ENCODE data around the gene SCRN2.

Gene SCRN2

GRCh38 chr17:47822785-47823184 lies 18.3 kb downstream of the SCRN2 start:
- DNase-seq (ENCODE audit: low read depth in 3 of 3, low spot score in 1 of 3) = no peak

GRCh38 chr17:47821424-47822391 lies 19.4 kb downstream of the SCRN2 start, which contains the start of gene OSBPL7:
Gene OSBPL7 (minus strand): TSS chr17:47821794. CDS start chr17:47820278, 1,516 bp downstream.
- peak; percentile 46 to 62 (median 56) for DNase-seq (ENCODE audit: low read depth in 3 of 3, low spot score in 1 of 3)

- no peak for DNase-seq (ENCODE audit: low read depth in 3 of 3, low spot score in 1 of 3)
Observed at GRCh38 chr17:47821031-47821423, 20.0 kb downstream of the SCRN2 start.

GRCh38 chr17:47820033-47820789 lies 20.9 kb downstream of the SCRN2 start:
- no peak for DNase-seq (ENCODE audit: low read depth in 3 of 3, low spot score in 1 of 3)

- no peak for DNase-seq (ENCODE audit: low read depth in 3 of 3, low spot score in 1 of 3)
Observed at GRCh38 chr17:47819475-47819874, 21.6 kb downstream of the SCRN2 start.

GRCh38 chr17:47818002-47818695 lies 22.9 kb downstream of the SCRN2 start:
- DNase-seq (ENCODE audit: low read depth in 3 of 3, low spot score in 1 of 3) = no peak

GRCh38 chr17:47816947-47817346 lies 24.1 kb downstream of the SCRN2 start:
- DNase-seq (ENCODE audit: low read depth in 3 of 3, low spot score in 1 of 3) = no peak

- DNase-seq (ENCODE audit: low read depth in 3 of 3, low spot score in 1 of 3) = no peak
Observed at GRCh38 chr17:47816111-47816735, 24.9 kb downstream of the SCRN2 start.

GRCh38 chr17:47815106-47815918 lies 25.8 kb downstream of the SCRN2 start:
- DNase-seq (ENCODE audit: low read depth in 3 of 3, low spot score in 1 of 3) = no peak

GRCh38 chr17:47813512-47814031 lies 27.5 kb downstream of the SCRN2 start:
- DNase-seq (ENCODE audit: low read depth in 3 of 3, low spot score in 1 of 3) = no peak

- no peak for DNase-seq (ENCODE audit: low read depth in 3 of 3, low spot score in 1 of 3)
Observed at GRCh38 chr17:47813077-47813476, 28.0 kb downstream of the SCRN2 start.

GRCh38 chr17:47812146-47812920 lies 28.7 kb downstream of the SCRN2 start:
- DNase-seq (ENCODE audit: low read depth in 3 of 3, low spot score in 1 of 3) = no peak

- no peak for DNase-seq (ENCODE audit: low read depth in 3 of 3, low spot score in 1 of 3)
Observed at GRCh38 chr17:47811709-47812108, 29.4 kb downstream of the SCRN2 start.

- DNase-seq (ENCODE audit: low read depth in 3 of 3, low spot score in 1 of 3) = no peak
Observed at GRCh38 chr17:47810901-47811635, 30.0 kb downstream of the SCRN2 start.

GRCh38 chr17:47810200-47810821 lies 30.8 kb downstream of the SCRN2 start:
- DNase-seq (ENCODE audit: low read depth in 3 of 3, low spot score in 1 of 3) = no peak

- DNase-seq (ENCODE audit: low read depth in 3 of 3, low spot score in 1 of 3) = no peak
Observed at GRCh38 chr17:47808830-47809480, 32.1 kb downstream of the SCRN2 start.

GRCh38 chr17:47808036-47808829 lies 32.8 kb downstream of the SCRN2 start:
- no peak for DNase-seq (ENCODE audit: low read depth in 3 of 3, low spot score in 1 of 3)

All from stimulated activated CD4-positive, alpha-beta T cell treated with anti-CD3 and anti-CD28 coated beads, TNF-alpha, amount 100 ng/mL, for 1 hour (primary cell).